HepG2 (cell line): ENCODE results near the gene ATP5F1A. TPM values are rescaled to one million over a fixed set of nuclear protein-coding genes. Genes with fewer than 3 reads are reported as not detected.

Source experiments
- ATF1 ChIP-seq: IDR thresholded peaks from 2 replicates; pipeline ENCODE4 v1.6.1; 2016; ENCODE audit warnings: mild to moderate bottlenecking, control low read depth
- BRCA1 ChIP-seq: sonication (generic); formaldehyde crosslinking; IDR thresholded peaks from 2 replicates; pipeline ENCODE4 v1.4.0; 2020; ENCODE audit warnings: missing genetic modification reagents
- CBFB ChIP-seq: sonication (generic); formaldehyde crosslinking; IDR thresholded peaks from 2 replicates; pipeline ENCODE4 v1.4.0; 2020; ENCODE audit warnings: missing genetic modification reagents
- CENPBD1 ChIP-seq: sonication (generic); formaldehyde crosslinking; IDR thresholded peaks from 2 replicates; pipeline ENCODE4 v1.8.0; 2022; ENCODE audit warnings: missing genetic modification reagents, low read depth, mild to moderate bottlenecking, borderline replicate concordance
- ETS1 ChIP-seq: sonication (generic); formaldehyde crosslinking; IDR thresholded peaks from 2 replicates; pipeline ENCODE4 v1.4.0; 2020; ENCODE audit warnings: missing genetic modification reagents
- KDM5B ChIP-seq: sonication (generic); formaldehyde crosslinking; IDR thresholded peaks from 2 replicates; pipeline ENCODE4 v1.4.0; 2020; ENCODE audit warnings: missing genetic modification reagents, mild to moderate bottlenecking, borderline replicate concordance
- KMT2A ChIP-seq: sonication (generic); formaldehyde crosslinking; IDR thresholded peaks from 2 replicates; pipeline ENCODE4 v1.4.0; 2020; ENCODE audit warnings: missing genetic modification reagents
- MAFG ChIP-seq: sonication (generic); formaldehyde crosslinking; IDR thresholded peaks from 2 replicates; pipeline ENCODE4 v1.5.1; 2020; ENCODE audit warnings: mild to moderate bottlenecking, missing genetic modification reagents
- MBNL3 ChIP-seq: fragments of 250-450 bp; sonication (Bioruptor Pico); conservative IDR thresholded peaks from 2 replicates; pipeline ENCODE4 v1.8.0; 2022; ENCODE audit warnings: mild to moderate bottlenecking, inconsistent platforms
- MNT ChIP-seq: fragments of 450-650 bp; IDR thresholded peaks from 2 replicates; pipeline ENCODE4 v1.6.1; 2016
- NCOR1 ChIP-seq: fragments of 200-600 bp; sonication (generic); IDR thresholded peaks from 2 replicates; pipeline ENCODE4 v1.7.0; 2017; ENCODE audit warnings: antibody characterized with exemption, low read length, borderline replicate concordance
- PHF20 ChIP-seq: sonication (generic); formaldehyde crosslinking; IDR thresholded peaks from 2 replicates; pipeline ENCODE4 v1.5.0; 2020; ENCODE audit warnings: mild to moderate bottlenecking, missing genetic modification reagents
- PRDM10 ChIP-seq: sonication (generic); formaldehyde crosslinking; IDR thresholded peaks from 2 replicates; pipeline ENCODE4 v1.4.0; 2020; ENCODE audit warnings: low read depth, missing genetic modification reagents
- TARDBP ChIP-seq: sonication (generic); formaldehyde crosslinking; IDR thresholded peaks from 2 replicates; pipeline ENCODE4 v1.8.0; 2022; ENCODE audit warnings: mild to moderate bottlenecking, missing genetic modification reagents
- TFDP2 ChIP-seq: sonication (generic); formaldehyde crosslinking; IDR thresholded peaks from 2 replicates; pipeline ENCODE4 v1.4.0; 2020; ENCODE audit warnings: missing genetic modification reagents
- ZC3H4 ChIP-seq: sonication (generic); formaldehyde crosslinking; IDR thresholded peaks from 2 replicates; pipeline ENCODE4 v1.4.0; 2020; ENCODE audit warnings: missing genetic modification reagents, borderline replicate concordance
- ZNF225 ChIP-seq: sonication (generic); formaldehyde crosslinking; IDR thresholded peaks from 2 replicates; pipeline ENCODE4 v1.4.0; 2020; ENCODE audit warnings: mild to moderate bottlenecking, missing genetic modification reagents
- ZNF644 ChIP-seq: IDR thresholded peaks from 2 replicates; pipeline ENCODE4 v1.6.1; 2016; ENCODE audit warnings: low read depth
- ZSCAN31 ChIP-seq: sonication (generic); formaldehyde crosslinking; IDR thresholded peaks from 2 replicates; pipeline ENCODE4 v1.5.0; 2020; ENCODE audit warnings: low read depth, mild to moderate bottlenecking, missing genetic modification reagents
- polyA plus RNA-seq, 8 experiments: library from polyadenylated mRNA; depleted of rRNA in 3 of 8; stranded (reverse) in 7 of 8; unstranded in 1 of 8; fragments of >200 nt; fragmentation: Illumina TruSeq in 4 of 8; extraction: Trizol in 4 of 8; gene quantifications; 2 replicates each; pipeline versions ENCODE4 v1.2.1 to v1.2.3, GENCODE V29; 2011 to 2016; ENCODE audit warnings: low read depth in 4 of 8, missing spikeins in 1 of 8, mixed read lengths in 1 of 8; ENCODE audit not compliant: insufficient read depth in 1 of 8
- total RNA-seq, 5 experiments: library from RNA; depleted of rRNA; stranded (reverse); fragments of >200 nt; fragmentation: Illumina TruSeq; extraction: Trizol; gene quantifications; 2 replicates each; pipeline ENCODE4 v1.2.3, GENCODE V29; 2016; ENCODE audit warnings: low read depth in 1 of 5

The ATP5F1A gene
- total and polyA plus RNA-seq, 2 of the 13 experiments (the other 11 are each of a cell fraction or from before 2014, with no cell fraction given), result 459 to 922 TPM

- TF ChIP-seq NCOR1, result 0 out of 2 replicates have a peak, but pooled peaks have one; percentile 44
- TF ChIP-seq TARDBP (CRISPR knock-in tag), result peak; percentile 77; the same call in 1 of the 2 replicates
- TF ChIP-seq ATF1 (CRISPR knock-in tag), result no peak
- no peak for TF ChIP-seq ZNF644 (CRISPR knock-in tag)
- peak; percentile 91; the same call in 1 of the 2 replicates for TF ChIP-seq BRCA1 (CRISPR knock-in tag)
- TF ChIP-seq ZNF225, result peak; percentile 52; the same call in 1 of the 2 replicates
- TF ChIP-seq TFDP2 (CRISPR knock-in tag), result 0 out of 2 replicates have a peak, but pooled peaks have one; percentile 30
- TF ChIP-seq PRDM10 (CRISPR knock-in tag), result 0 out of 2 replicates have a peak, but pooled peaks have one; percentile 30
- TF ChIP-seq CENPBD1 (CRISPR knock-in tag), result no peak
- peak; percentile 58; the same call in 1 of the 2 replicates for TF ChIP-seq ETS1 (CRISPR knock-in tag)
- TF ChIP-seq KMT2A (CRISPR knock-in tag), result peak; percentile 81
- peak; percentile 95 for TF ChIP-seq ZSCAN31
- no peak for TF ChIP-seq MAFG
- TF ChIP-seq ZC3H4 (CRISPR knock-in tag), result no peak
- TF ChIP-seq MBNL3, result no peak
- TF ChIP-seq MNT, result peak; percentile 76
- peak; percentile 74 for TF ChIP-seq CBFB (CRISPR knock-in tag)
- peak; percentile 88; the same call in 1 of the 2 replicates for TF ChIP-seq KDM5B (CRISPR knock-in tag)
- TF ChIP-seq PHF20, result peak; percentile 84
Observed at GRCh38 chr18:46097801-46098615, at the start of gene ATP5F1A (continued).
